SU-DHL-6 (cell line): ENCODE data around the gene SERPINA3.

Experiments
- H2AFZ ChIP-seq: fragments of 200-600 bp; sonication (generic); 2 replicates; pipeline ENCODE4 v1.6.1; 2014; ENCODE audit warnings: low read depth, mild to moderate bottlenecking, moderate library complexity, mixed read lengths, antibody characterized with exemption, low read length; ENCODE audit not compliant: severe bottlenecking
- H3F3A ChIP-seq: fragments of 200-600 bp; shearing (Covaris generic); 2 replicates; pipeline ENCODE4 v1.6.0; 2016; ENCODE audit warnings: antibody characterized with exemption, mild to moderate bottlenecking; ENCODE audit not compliant: insufficient read depth
- H3K27ac ChIP-seq: fragments of 200-600 bp; sonication (generic); 2 replicates; pipeline ENCODE4 v1.5.1; 2016; ENCODE audit warnings: low read depth, mild to moderate bottlenecking, low read length, moderate library complexity, mixed read lengths
- H3K27me3 ChIP-seq: fragments of 200-600 bp; sonication (generic), shearing (Covaris generic); 2 replicates; pipeline ENCODE4 v1.6.0; 2014; ENCODE audit warnings: mild to moderate bottlenecking, low read length
- H3K36me3 ChIP-seq: fragments of 200-600 bp; sonication (generic); 2 replicates; pipeline ENCODE4 v1.6.1; 2014; ENCODE audit warnings: mild to moderate bottlenecking, low read length, mixed read lengths
- H3K4me2 ChIP-seq: fragments of 300-600, 200-600 bp; shearing (Covaris generic), sonication (generic); 2 replicates; pipeline ENCODE4 v1.6.0; 2014; ENCODE audit warnings: low read length, low read depth, mild to moderate bottlenecking; ENCODE audit not compliant: poor library complexity, severe bottlenecking
- H3K4me3 ChIP-seq: fragments of 200-600 bp; sonication (generic); 2 replicates; pipeline ENCODE4 v1.5.1; 2014; ENCODE audit warnings: antibody characterized with exemption, low read length, mild to moderate bottlenecking, mixed read lengths; ENCODE audit not compliant: insufficient read depth, poor library complexity, severe bottlenecking
- H3K79me2 ChIP-seq: fragments of 200-600 bp; sonication (generic); 2 replicates; pipeline ENCODE4 v1.6.1; 2014; ENCODE audit warnings: mild to moderate bottlenecking, low read length, moderate library complexity; ENCODE audit not compliant: insufficient read depth
- H3K9ac ChIP-seq: fragments of 200-600 bp; sonication (generic); 2 replicates; pipeline ENCODE4 v1.7.0; 2014; ENCODE audit warnings: mild to moderate bottlenecking, low read length
- H3K9me2 ChIP-seq: fragments of 200-600 bp; sonication (generic); replicated peaks from 2 replicates; pipeline ENCODE4 v1.6.1; 2014; ENCODE audit warnings: low read length; ENCODE audit not compliant: insufficient read depth
- H3K9me3 ChIP-seq: fragments of 200-600 bp; sonication (generic); 2 replicates; pipeline ENCODE4 v1.6.1; 2014; ENCODE audit warnings: low read length, mixed read lengths; ENCODE audit not compliant: insufficient read depth
- H4K20me1 ChIP-seq: fragments of 200-600 bp; sonication (generic); 2 replicates; pipeline ENCODE4 v1.6.1; 2014; ENCODE audit warnings: low read depth, mild to moderate bottlenecking, antibody characterized with exemption, low read length, moderate library complexity, mixed read lengths
- CTCF ChIP-seq: fragments of 200-600 bp; sonication (generic); IDR thresholded peaks from one replicate; pipeline ENCODE4 v1.5.1; 2017; ENCODE audit warnings: antibody characterized with exemption, mild to moderate bottlenecking, low read length, moderate library complexity; ENCODE audit not compliant: insufficient read depth, poor library complexity, severe bottlenecking
- EZH2phosphoT487 ChIP-seq: fragments of 200-600 bp; sonication (generic), shearing (Covaris generic); conservative IDR thresholded peaks from 2 replicates; pipeline ENCODE4 v1.6.1; 2018; ENCODE audit warnings: mild to moderate bottlenecking, antibody characterized with exemption, low read length, moderate library complexity, mixed read lengths

SERPINA3 gene

DNA sequence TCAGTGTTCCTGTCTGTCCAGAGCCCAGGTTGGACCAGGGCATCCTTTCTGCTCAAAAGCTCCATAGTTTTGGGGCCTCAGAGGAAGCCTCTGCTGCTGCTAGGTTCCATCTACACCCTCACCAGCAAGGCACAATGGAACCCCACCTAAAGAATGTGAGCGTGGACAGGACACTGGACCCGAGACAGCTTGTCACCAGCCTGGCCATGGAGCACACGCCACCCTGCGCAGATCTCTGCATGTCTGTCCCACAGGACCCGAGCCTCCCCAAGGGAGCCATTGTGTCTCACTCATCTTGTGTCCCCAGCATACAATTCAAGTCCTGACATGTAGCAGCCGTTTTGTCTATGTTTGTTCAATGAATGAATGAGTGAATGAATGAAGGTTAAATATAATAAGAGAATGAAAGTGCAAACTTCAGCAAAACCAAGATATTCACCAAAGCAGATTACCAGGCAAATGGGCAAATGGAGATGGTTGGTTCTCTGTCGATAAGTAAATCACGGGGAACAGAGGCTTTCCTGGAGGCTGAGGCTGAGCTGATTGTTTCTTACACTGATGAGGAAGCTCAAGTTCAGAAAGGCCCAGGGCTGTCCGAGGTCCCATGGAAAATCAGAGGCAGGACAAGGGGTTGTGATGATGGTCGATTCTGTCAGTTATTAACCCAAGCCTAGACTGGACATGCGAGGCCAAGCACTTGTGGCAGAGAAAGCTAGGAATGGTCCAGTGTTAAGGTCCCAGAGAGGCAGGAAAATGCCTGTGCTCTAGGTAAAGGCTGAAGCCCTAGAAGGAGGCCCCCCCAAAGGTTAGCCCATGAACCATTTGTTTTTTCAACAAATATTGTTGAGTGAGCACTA is 27.0 kb downstream of the SERPINA3 start:
- Histone ChIP-seq H2AFZ (no peak overlapping the region), H3K4me3 (no peak overlapping the region), H3K9ac (no peak overlapping the region), H3K27ac (no peak overlapping the region), H3K36me3 (no peaks in the 10 kb centered on the region), H3K9me3 (no peaks in the 10 kb centered on the region), H3F3A (no peaks in the 10 kb centered on the region), H3K4me2 (no peak overlapping the region), H3K9me2 (no peaks in the 10 kb centered on the region), H4K20me1 (no peaks in the 10 kb centered on the region), H3K79me2 (no peaks in the 10 kb centered on the region), H3K27me3 (no peaks in the 10 kb centered on the region)
- TF ChIP-seq EZH2phosphoT487 (no peak), CTCF (no peak)

DNA sequence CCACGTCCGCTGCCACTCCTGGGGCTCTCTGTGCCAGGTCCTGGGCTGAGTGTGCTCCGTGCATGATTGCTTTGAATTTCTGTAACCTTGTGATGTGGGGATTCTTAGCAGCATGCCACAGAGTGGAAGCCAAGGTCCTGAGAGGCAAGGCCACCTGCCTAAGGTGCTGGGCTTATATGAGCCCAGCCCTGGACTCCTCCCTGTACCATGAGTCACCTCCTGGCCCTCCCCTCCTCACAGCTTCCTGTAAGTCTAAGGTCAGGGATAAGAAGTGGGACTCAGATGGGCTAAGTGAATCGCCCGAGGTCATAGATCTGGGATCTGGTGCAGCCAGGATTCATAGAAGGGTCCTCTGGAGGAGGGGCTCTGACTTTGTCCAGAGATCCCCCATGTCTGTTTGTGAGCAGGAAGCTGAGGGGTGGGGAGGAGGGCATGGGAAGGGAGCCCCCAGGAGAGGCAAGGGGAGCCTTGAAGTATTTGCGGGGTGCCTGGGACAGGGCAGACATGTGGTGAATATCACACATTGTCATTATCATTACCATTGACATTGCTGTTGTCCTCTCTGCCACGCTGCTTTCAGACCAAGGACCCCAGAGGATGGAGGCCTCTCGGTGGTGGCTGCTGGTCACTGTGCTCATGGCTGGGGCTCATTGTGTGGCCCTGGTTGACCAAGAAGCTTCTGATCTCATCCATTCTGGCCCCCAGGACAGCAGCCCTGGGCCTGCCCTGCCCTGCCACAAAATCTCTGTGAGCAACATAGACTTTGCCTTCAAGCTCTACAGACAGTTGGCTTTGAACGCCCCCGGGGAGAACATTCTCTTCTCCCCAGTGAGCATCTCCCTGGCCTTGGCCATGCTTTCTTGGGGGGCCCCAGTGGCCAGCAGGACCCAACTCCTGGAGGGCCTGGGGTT is 28.8 kb downstream of the SERPINA3 start:
- no peak overlapping the region for H3K4me2 ChIP-seq

DNA sequence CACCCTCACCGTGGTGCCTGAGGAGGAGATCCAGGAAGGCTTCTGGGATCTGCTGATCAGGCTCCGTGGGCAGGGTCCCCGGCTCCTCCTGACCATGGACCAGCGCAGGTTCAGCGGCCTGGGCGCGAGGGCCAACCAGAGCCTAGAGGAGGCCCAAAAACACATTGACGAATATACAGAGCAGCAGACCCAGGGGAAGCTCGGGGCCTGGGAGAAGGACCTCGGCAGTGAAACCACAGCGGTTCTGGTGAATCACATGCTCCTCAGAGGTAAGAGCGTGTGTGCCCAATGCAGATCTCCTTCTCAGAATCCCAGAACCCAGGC is 29.4 kb downstream of the SERPINA3 start:
- TF ChIP-seq CTCF (no peak), EZH2phosphoT487 (no peak)
- H4K20me1 ChIP-seq: no peaks in the 10 kb centered on the region
- H3K4me3 ChIP-seq: no peak overlapping the region
- H3K9me2 ChIP-seq: no peaks in the 10 kb centered on the region
- no peaks in the 10 kb centered on the region for H3K9me3 ChIP-seq
- no peaks in the 10 kb centered on the region for H3F3A ChIP-seq
- H3K27ac ChIP-seq: no peak overlapping the region
- H3K27me3 ChIP-seq: no peaks in the 10 kb centered on the region
- H3K9ac ChIP-seq: no peak overlapping the region
- H3K79me2 ChIP-seq: no peaks in the 10 kb centered on the region
- H3K36me3 ChIP-seq: no peaks in the 10 kb centered on the region
- H3K4me2 ChIP-seq: no peak overlapping the region
- no peak overlapping the region for H2AFZ ChIP-seq

More for the DNA sequence above, 28.8 kb downstream of the SERPINA3 start:
- Histone ChIP-seq H3K27me3 (no peaks in the 10 kb centered on the region), H3K36me3 (no peaks in the 10 kb centered on the region), H3K79me2 (no peaks in the 10 kb centered on the region), H2AFZ (no peak overlapping the region), H3K9me2 (no peaks in the 10 kb centered on the region), H4K20me1 (no peaks in the 10 kb centered on the region), H3K4me3 (no peak overlapping the region), H3F3A (no peaks in the 10 kb centered on the region), H3K9ac (no peak overlapping the region), H3K9me3 (no peaks in the 10 kb centered on the region), H3K27ac (no peak overlapping the region)
- TF ChIP-seq EZH2phosphoT487 (no peak), CTCF (no peak)
